Thyroid gland (tissue), 4 donors: ENCODE data around the gene DLK1.

Experiments used
- CTCF ChIP-seq, 6 experiments: fragments of 200-600 bp in 3 of 6; fragments of 450-650 bp in 3 of 6; sonication (generic) in 3 of 6; IDR thresholded peaks; one replicate each; pipeline ENCODE4 v1.5.1; 2016 to 2019; ENCODE audit warnings: antibody characterized with exemption in 6 of 6, mild to moderate bottlenecking in 2 of 6, inconsistent platforms in 1 of 6, moderate library complexity in 1 of 6
- POLR2A ChIP-seq, 2 donors: fragments of 450-650 bp; IDR thresholded peaks; one replicate each; pipeline ENCODE4 v1.6.1; 2017; ENCODE audit warnings: antibody characterized with exemption in 2 of 2, mild to moderate bottlenecking in 2 of 2, moderate library complexity in 1 of 2

DNA sequence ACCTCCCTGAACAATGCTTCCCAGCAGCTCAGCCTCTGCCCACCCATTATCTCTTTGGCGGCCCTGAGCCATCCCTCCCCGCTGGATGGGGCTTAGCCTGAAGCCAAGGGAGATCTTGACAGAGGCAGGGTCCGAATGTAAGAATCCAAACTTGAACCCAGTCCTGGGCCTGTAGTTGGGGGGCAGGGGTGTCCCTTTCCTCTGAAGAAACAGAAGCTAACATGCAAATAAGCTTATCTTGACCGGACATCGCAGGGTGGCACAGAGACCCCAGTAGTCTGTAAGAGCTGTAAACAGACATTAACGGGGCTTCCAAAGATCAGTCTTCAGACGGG is 6.0 kb downstream of the DLK1 start:
- TF ChIP-seq CTCF (IDR thresholded peaks at IDR 0.05) (no peak), POLR2A (IDR thresholded peaks at IDR 0.05) (no peak)
